Mesenchymal stem cell (in vitro differentiated cells and primary cell): ENCODE data around the gene MTUS2.

Experiments used
- DNase-seq: peaks from one replicate; pipeline ENCODE4 v3.0.0-alpha.2; 2013
- H2AFZ ChIP-seq: one replicate; pipeline ENCODE4 v1.6.1; 2013; ENCODE audit warnings: low read depth, mild to moderate bottlenecking, control low read depth, inconsistent platforms, low read length, moderate library complexity
- H2AK5ac ChIP-seq: 2 replicates; pipeline ENCODE4 v1.6.1; 2013; ENCODE audit warnings: low read length, moderate library complexity, mild to moderate bottlenecking, inconsistent platforms; ENCODE audit not compliant: severe bottlenecking
- H2BK120ac ChIP-seq: one replicate; pipeline ENCODE4 v1.6.1; 2013; ENCODE audit warnings: low read depth, mild to moderate bottlenecking, inconsistent platforms, low read length, moderate library complexity
- H2BK12ac ChIP-seq, 2 experiments: one replicate each; pipeline ENCODE4 v1.6.1; 2013; ENCODE audit warnings: inconsistent platforms in 2 of 2, low read length in 2 of 2, mild to moderate bottlenecking in 2 of 2, moderate library complexity in 2 of 2, control low read depth in 1 of 2
- H2BK15ac ChIP-seq: one replicate; pipeline ENCODE4 v1.6.1; 2013; ENCODE audit warnings: mild to moderate bottlenecking, low read depth, inconsistent platforms; ENCODE audit not compliant: poor library complexity, severe bottlenecking
- H2BK5ac ChIP-seq: 2 replicates; pipeline ENCODE4 v1.6.1; 2013; ENCODE audit warnings: low read depth, mild to moderate bottlenecking, low read length, control low read depth, inconsistent platforms; ENCODE audit not compliant: poor library complexity, severe bottlenecking
- H3K14ac ChIP-seq, 2 experiments: one replicate each; pipeline ENCODE4 v1.6.1; 2013; ENCODE audit warnings: inconsistent platforms in 2 of 2, low read length in 2 of 2, control low read depth in 1 of 2, mild to moderate bottlenecking in 1 of 2, moderate library complexity in 1 of 2
- H3K18ac ChIP-seq, 2 experiments: one replicate each; pipeline ENCODE4 v1.6.1; 2013; ENCODE audit warnings: inconsistent platforms in 2 of 2, low read length in 2 of 2, control low read depth in 1 of 2, low read depth in 1 of 2, mild to moderate bottlenecking in 1 of 2
- H3K23ac ChIP-seq, 2 experiments: one replicate each; pipeline ENCODE4 v1.6.1; 2013; ENCODE audit warnings: inconsistent platforms in 2 of 2, low read length in 2 of 2, mild to moderate bottlenecking in 2 of 2, moderate library complexity in 2 of 2, control low read depth in 1 of 2
- H3K27ac ChIP-seq: 2 replicates; pipeline ENCODE4 v1.5.1; 2013; ENCODE audit warnings: mild to moderate bottlenecking, moderate library complexity, low read length, control low read depth, inconsistent platforms; ENCODE audit not compliant: poor library complexity, severe bottlenecking
- H3K27me3 ChIP-seq, 2 experiments: 2 replicates each; pipeline versions ENCODE4 v1.6.1 to v1.7.0; 2013; ENCODE audit warnings: low read length in 2 of 2, mild to moderate bottlenecking in 2 of 2, moderate library complexity in 2 of 2, control low read depth in 1 of 2, inconsistent platforms in 1 of 2; ENCODE audit not compliant: control insufficient read depth in 1 of 2, insufficient read depth in 1 of 2
- H3K36me3 ChIP-seq, 2 experiments: 2 replicates each; pipeline versions ENCODE4 v1.6.1 to v1.7.0; 2013; ENCODE audit warnings: low read length in 2 of 2, control low read depth in 1 of 2, inconsistent platforms in 1 of 2, low read depth in 1 of 2, mild to moderate bottlenecking in 1 of 2; ENCODE audit not compliant: insufficient read depth in 2 of 2, control insufficient read depth in 1 of 2
- H3K4ac ChIP-seq, 2 experiments: one replicate each; pipeline ENCODE4 v1.6.1; 2013; ENCODE audit warnings: inconsistent platforms in 2 of 2, low read length in 2 of 2, mild to moderate bottlenecking in 2 of 2, moderate library complexity in 2 of 2, control low read depth in 1 of 2, low read depth in 1 of 2
- H3K4me1 ChIP-seq: 2 replicates; pipeline ENCODE4 v1.6.1; 2013; ENCODE audit warnings: low read depth, low read length, control low read depth; ENCODE audit not compliant: control insufficient read depth, insufficient read depth
- H3K4me2 ChIP-seq: 2 replicates; pipeline ENCODE4 v1.6.1; 2013; ENCODE audit warnings: low read length, mild to moderate bottlenecking, inconsistent platforms; ENCODE audit not compliant: poor library complexity, severe bottlenecking
- H3K4me3 ChIP-seq, 2 experiments: 2 replicates each; pipeline versions ENCODE4 v1.5.1 to v1.7.0; 2013; ENCODE audit warnings: low read length in 2 of 2, mild to moderate bottlenecking in 2 of 2, control low read depth in 1 of 2, low read depth in 1 of 2; ENCODE audit not compliant: insufficient read depth in 1 of 2
- H3K79me1 ChIP-seq: replicated peaks from 2 replicates; pipeline ENCODE4 v1.6.1; 2013; ENCODE audit warnings: mild to moderate bottlenecking, control low read depth, low read length, inconsistent platforms; ENCODE audit not compliant: poor library complexity, severe bottlenecking
- H3K9ac ChIP-seq: 2 replicates; pipeline ENCODE4 v1.7.0; 2013; ENCODE audit warnings: mild to moderate bottlenecking, low read length, moderate library complexity
- H3K9me3 ChIP-seq: 2 replicates; pipeline ENCODE4 v1.7.0; 2013; ENCODE audit warnings: mild to moderate bottlenecking, low read length; ENCODE audit not compliant: control insufficient read depth
- H4K8ac ChIP-seq: one replicate; pipeline ENCODE4 v1.6.1; 2013; ENCODE audit warnings: inconsistent platforms, mild to moderate bottlenecking, low read length, moderate library complexity
- H4K91ac ChIP-seq: one replicate; pipeline ENCODE4 v1.6.1; 2013; ENCODE audit warnings: mild to moderate bottlenecking, low read length, inconsistent platforms
- WGBS: methylation state at CpG from one replicate; pipeline ENCODE4 v1.1.7; 2013; ENCODE audit warnings: mixed read lengths; 5-methylcytosine and 5-hydroxymethylcytosine counted together

The MTUS2 gene

DNA sequence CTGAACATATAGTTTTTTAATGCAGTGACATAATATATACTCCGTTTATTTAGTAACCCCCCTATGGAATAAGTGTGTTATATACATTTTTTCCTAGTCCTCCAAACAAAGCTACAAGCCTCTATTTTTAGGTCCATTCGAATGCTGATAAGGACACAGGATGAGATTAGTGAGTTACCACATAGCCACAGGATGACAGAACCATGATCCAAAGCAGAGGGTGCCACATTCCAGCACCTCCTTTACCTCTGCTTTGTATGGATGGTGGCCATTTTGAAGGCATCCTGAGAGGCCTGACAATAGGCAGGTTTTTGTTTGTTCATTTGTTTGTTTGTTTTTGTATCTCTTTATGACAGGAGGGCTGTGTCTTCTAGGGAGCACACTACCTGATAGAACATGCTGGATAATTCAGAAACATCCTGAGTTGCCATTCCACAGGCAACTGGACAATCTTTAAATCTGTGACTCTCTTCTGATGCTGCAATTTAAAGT is 186.3 kb downstream of the MTUS2 start:
- Histone ChIP-seq H3K27ac (no peak overlapping the region), H3K9me3 (no peaks in the 10 kb centered on the region), H2BK5ac (no peak overlapping the region), H3K9ac (no peak overlapping the region), H3K4me3 (no peak overlapping the region), H3K4ac (no peak overlapping the region), H3K36me3 (no peaks in the 10 kb centered on the region), H3K79me1 (no peaks in the 10 kb centered on the region), H4K91ac (no peak overlapping the region), H3K27me3 (no peaks in the 10 kb centered on the region), H2BK15ac (no peak overlapping the region), H4K8ac (no peak overlapping the region), H2AK5ac (no peak overlapping the region), H3K14ac (no peak overlapping the region), H2BK120ac (no peak overlapping the region), H3K4me1 (no peaks in the 10 kb centered on the region), H3K23ac (no peak overlapping the region), H2BK12ac (no peak overlapping the region), H3K18ac (no peak overlapping the region), H3K4me2 (no peak overlapping the region), H2AFZ (no peak overlapping the region)
- 17% methylated on average over 1 of the region's 2 CpGs for WGBS
- no peak for DNase-seq

DNA sequence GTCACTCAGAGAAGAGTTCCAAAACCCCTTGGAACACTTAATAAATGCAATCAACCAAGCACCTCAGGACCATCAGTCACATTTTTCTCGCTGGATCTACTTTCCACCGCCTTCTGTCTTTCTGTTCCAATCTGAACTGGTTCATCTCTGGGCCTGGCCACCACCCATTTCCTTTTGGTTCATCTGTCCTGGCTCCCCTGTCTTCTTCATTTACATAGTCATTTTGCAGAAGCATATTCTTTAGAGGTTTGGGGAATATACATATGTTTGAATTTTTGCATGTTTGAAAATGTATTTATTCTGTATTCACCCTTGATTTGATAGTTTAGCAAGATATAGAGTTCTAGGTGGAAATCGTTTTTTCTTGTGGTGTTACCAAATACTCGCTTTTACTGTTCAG is 188.2 kb downstream of the MTUS2 start:
- no peak overlapping the region for H3K18ac ChIP-seq
- no peaks in the 10 kb centered on the region for H3K27me3 ChIP-seq
- H3K4me1 ChIP-seq, result no peaks in the 10 kb centered on the region
- no peak overlapping the region for H3K23ac ChIP-seq
- no peak overlapping the region for H4K8ac ChIP-seq
- no peak overlapping the region for H2AFZ ChIP-seq
- no peaks in the 10 kb centered on the region for H3K79me1 ChIP-seq
- H3K9me3 ChIP-seq, result no peaks in the 10 kb centered on the region
- no peak overlapping the region for H3K9ac ChIP-seq
- no peak overlapping the region for H4K91ac ChIP-seq
- H3K4ac ChIP-seq, result no peak overlapping the region
- H2BK15ac ChIP-seq, result no peak overlapping the region
- 84% methylated on average over 4 of the region's 4 CpGs for WGBS
- H3K14ac ChIP-seq, result no peak overlapping the region
- no peak overlapping the region for H2BK5ac ChIP-seq
- no peaks in the 10 kb centered on the region for H3K36me3 ChIP-seq
- no peak for DNase-seq
- no peak overlapping the region for H2BK12ac ChIP-seq
- H2BK120ac ChIP-seq, result no peak overlapping the region
- no peak overlapping the region for H2AK5ac ChIP-seq
- H3K4me2 ChIP-seq, result no peak overlapping the region
- H3K27ac ChIP-seq, result no peak overlapping the region
- H3K4me3 ChIP-seq, result no peak overlapping the region

DNA sequence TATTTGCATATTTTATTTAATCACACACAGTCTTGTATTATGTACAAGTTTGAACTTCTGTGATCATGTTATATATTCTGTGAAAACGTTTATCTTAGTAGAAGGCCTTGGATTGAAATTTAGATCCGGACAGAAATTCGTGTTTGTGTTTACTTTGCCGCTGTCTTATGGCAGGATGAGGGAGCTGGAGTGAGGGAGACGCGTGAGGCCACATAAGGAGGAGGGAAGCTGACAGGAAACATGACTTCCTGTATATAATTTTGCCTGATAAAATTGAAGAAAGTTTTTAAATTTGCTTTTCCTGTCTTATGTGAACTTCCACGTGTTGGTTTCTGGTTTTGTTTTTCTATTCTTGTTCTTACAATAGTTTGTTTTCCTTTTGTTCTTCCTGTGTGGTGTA is 200.2 kb downstream of the MTUS2 start:
- H2AK5ac ChIP-seq, result no peak overlapping the region
- H4K91ac ChIP-seq, result no peak overlapping the region
- 18% methylated on average over 7 of the region's 7 CpGs for WGBS
- no peaks in the 10 kb centered on the region for H3K9me3 ChIP-seq
- H2AFZ ChIP-seq, result no peak overlapping the region
- no peak overlapping the region for H3K27ac ChIP-seq
- no peak overlapping the region for H2BK12ac ChIP-seq
- no peak overlapping the region for H2BK120ac ChIP-seq
- no peak overlapping the region for H3K4ac ChIP-seq
- H2BK5ac ChIP-seq, result no peak overlapping the region
- no peak overlapping the region for H3K4me3 ChIP-seq
- H3K18ac ChIP-seq, result no peak overlapping the region
- no peak overlapping the region for H4K8ac ChIP-seq
- H3K4me2 ChIP-seq, result no peak overlapping the region
- no peaks in the 10 kb centered on the region for H3K4me1 ChIP-seq
- H3K23ac ChIP-seq, result no peak overlapping the region
- no peaks in the 10 kb centered on the region for H3K36me3 ChIP-seq
- DNase-seq, result no peak
- H3K14ac ChIP-seq, result no peak overlapping the region
- H3K79me1 ChIP-seq, result no peaks in the 10 kb centered on the region
- no peaks in the 10 kb centered on the region for H3K27me3 ChIP-seq
- no peak overlapping the region for H3K9ac ChIP-seq
- H2BK15ac ChIP-seq, result no peak overlapping the region

DNA sequence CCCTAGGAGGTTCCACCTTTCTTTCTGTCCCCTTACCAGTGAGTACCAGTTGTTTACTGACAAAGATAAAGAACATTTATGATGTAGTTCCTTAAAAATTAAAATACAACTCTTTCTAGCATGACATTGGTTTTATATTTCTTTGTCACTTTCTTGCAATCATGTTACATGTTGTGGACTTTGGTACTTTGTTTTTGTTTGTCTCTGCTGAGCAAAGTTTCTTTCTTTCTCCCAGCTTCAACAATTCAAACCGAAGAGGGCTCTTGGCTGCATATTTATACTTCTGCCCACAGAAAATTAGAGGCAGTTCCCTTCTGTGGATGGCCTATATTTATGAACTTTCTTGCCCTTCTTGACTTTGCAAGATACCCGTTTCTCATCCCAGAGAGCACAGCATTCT is 201.2 kb downstream of the MTUS2 start:
- Histone ChIP-seq H3K36me3 (no peaks in the 10 kb centered on the region), H2BK15ac (no peak overlapping the region), H3K23ac (no peak overlapping the region), H3K9ac (no peak overlapping the region), H3K27ac (no peak overlapping the region), H3K79me1 (no peaks in the 10 kb centered on the region), H4K8ac (no peak overlapping the region), H3K18ac (no peak overlapping the region), H3K4me1 (no peaks in the 10 kb centered on the region), H3K14ac (no peak overlapping the region), H2BK120ac (no peak overlapping the region), H3K27me3 (no peaks in the 10 kb centered on the region), H2BK12ac (no peak overlapping the region), H4K91ac (no peak overlapping the region), H3K9me3 (peaks cover 4% of the 10 kb centered on the region), H3K4ac (no peak overlapping the region), H2AK5ac (no peak overlapping the region), H2BK5ac (no peak overlapping the region), H3K4me2 (no peak overlapping the region), H3K4me3 (no peak overlapping the region), H2AFZ (no peak overlapping the region)
- 47% methylated on average over 2 of the region's 2 CpGs for WGBS
- no peak for DNase-seq
